Parathyroid adenoma (tissue), 2 donors: ENCODE results near the gene DNAH10.

Experiments used
- H2AFZ ChIP-seq: fragments of 300-600 bp; sonication (generic); one replicate; pipeline ENCODE4 v1.7.0; 2017; ENCODE audit warnings: antibody characterized with exemption, mild to moderate bottlenecking
- H3K27ac ChIP-seq: fragments of 300-600 bp; sonication (generic); one replicate; pipeline ENCODE4 v1.7.0; 2017
- H3K27me3 ChIP-seq: fragments of 300-600 bp; sonication (generic); one replicate; pipeline ENCODE4 v1.7.0; 2017; ENCODE audit warnings: low read length; ENCODE audit not compliant: control insufficient read depth, insufficient read depth
- H3K36me3 ChIP-seq: fragments of 300-600 bp; sonication (generic); one replicate; pipeline ENCODE4 v1.7.0; 2017; ENCODE audit warnings: low read length; ENCODE audit not compliant: control insufficient read depth, insufficient read depth
- H3K4me1 ChIP-seq: fragments of 300-600 bp; sonication (generic); one replicate; pipeline ENCODE4 v1.7.0; 2017; ENCODE audit warnings: control low read depth
- H3K4me2 ChIP-seq: fragments of 300-600 bp; sonication (generic); one replicate; pipeline ENCODE4 v1.7.0; 2017; ENCODE audit warnings: low read length
- H3K4me3 ChIP-seq: fragments of 300-600 bp; sonication (generic); one replicate; pipeline ENCODE4 v1.7.0; 2017; ENCODE audit warnings: low read depth, low read length
- H3K79me2 ChIP-seq: fragments of 300-600 bp; sonication (generic); one replicate; pipeline ENCODE4 v1.7.0; 2017; ENCODE audit warnings: control low read depth
- H3K9ac ChIP-seq: fragments of 300-600 bp; sonication (generic); one replicate; pipeline ENCODE4 v1.7.0; 2017; ENCODE audit warnings: mild to moderate bottlenecking
- H3K9me3 ChIP-seq: fragments of 300-600 bp; sonication (generic); one replicate; pipeline ENCODE4 v1.7.0; 2017; ENCODE audit warnings: low read length; ENCODE audit not compliant: control insufficient read depth
- CTCF ChIP-seq: fragments of 300-600 bp; sonication (generic); IDR thresholded peaks from one replicate; pipeline ENCODE4 v1.7.0; 2017; ENCODE audit warnings: antibody characterized with exemption, mild to moderate bottlenecking
- donor health status: primary hyperparathyroidism.

DNAH10 gene

GRCh38 chr12:123896767-123897166, 134.7 kb downstream of the DNAH10 start:
- Histone ChIP-seq H2AFZ (no peak overlapping the region), H3K9ac (no peak overlapping the region), H3K27me3 (no peaks in the 10 kb centered on the region), H3K4me2 (no peak overlapping the region), H3K79me2 (no peaks in the 10 kb centered on the region), H3K4me1 (no peaks in the 10 kb centered on the region), H3K9me3 (no peaks in the 10 kb centered on the region), H3K4me3 (no peak overlapping the region), H3K27ac (no peak overlapping the region), H3K36me3 (no peaks in the 10 kb centered on the region)
- TF ChIP-seq CTCF, result no peak

- Histone ChIP-seq H3K4me3 (no peak overlapping the region), H3K27ac (no peak overlapping the region), H3K36me3 (no peaks in the 10 kb centered on the region), H3K9me3 (no peaks in the 10 kb centered on the region), H2AFZ (no peak overlapping the region), H3K9ac (no peak overlapping the region), H3K27me3 (no peaks in the 10 kb centered on the region), H3K4me2 (no peak overlapping the region), H3K79me2 (no peaks in the 10 kb centered on the region), H3K4me1 (no peaks in the 10 kb centered on the region)
- TF ChIP-seq CTCF, result no peak
These were observed 135.1 kb downstream of the DNAH10 start for GRCh38 chr12:123897221-123897620.

- Histone ChIP-seq H3K9me3 (no peaks in the 10 kb centered on the region), H3K4me2 (no peak overlapping the region), H3K4me3 (no peak overlapping the region), H3K4me1 (no peaks in the 10 kb centered on the region), H2AFZ (no peak overlapping the region), H3K36me3 (no peaks in the 10 kb centered on the region), H3K79me2 (no peaks in the 10 kb centered on the region), H3K9ac (no peak overlapping the region), H3K27ac (no peak overlapping the region), H3K27me3 (no peaks in the 10 kb centered on the region)
- no peak for TF ChIP-seq CTCF
These were observed 136.6 kb downstream of the DNAH10 start for GRCh38 chr12:123898673-123899072.

- no peaks in the 10 kb centered on the region for H3K36me3 ChIP-seq
- no peaks in the 10 kb centered on the region for H3K4me1 ChIP-seq
- TF ChIP-seq CTCF, result no peak
- no peaks in the 10 kb centered on the region for H3K27me3 ChIP-seq
- H3K79me2 ChIP-seq, result no peaks in the 10 kb centered on the region
- H3K9ac ChIP-seq, result no peak overlapping the region
- no peak overlapping the region for H2AFZ ChIP-seq
- H3K4me3 ChIP-seq, result no peak overlapping the region
- H3K4me2 ChIP-seq, result no peak overlapping the region
- H3K27ac ChIP-seq, result no peak overlapping the region
- no peaks in the 10 kb centered on the region for H3K9me3 ChIP-seq
These were observed 137.3 kb downstream of the DNAH10 start for GRCh38 chr12:123899368-123899767.

GRCh38 chr12:123900871-123901376, 138.8 kb downstream of the DNAH10 start:
- no peak overlapping the region for H3K9ac ChIP-seq
- no peak overlapping the region for H3K27ac ChIP-seq
- TF ChIP-seq CTCF, result no peak
- no peak overlapping the region for H3K4me3 ChIP-seq
- H2AFZ ChIP-seq, result peak overlapping the region; percentile 44
- H3K4me2 ChIP-seq, result no peak overlapping the region
- H3K36me3 ChIP-seq, result no peaks in the 10 kb centered on the region
- no peaks in the 10 kb centered on the region for H3K9me3 ChIP-seq
- no peaks in the 10 kb centered on the region for H3K27me3 ChIP-seq
- no peaks in the 10 kb centered on the region for H3K79me2 ChIP-seq
- no peaks in the 10 kb centered on the region for H3K4me1 ChIP-seq
